HG03045 (cell line): Measurements from ENCODE around the gene UTY.

ENCODE experiments used
- ATAC-seq: cut with Tn5 transposase; IDR thresholded peaks from one replicate; pipeline ENCODE4 v1.9.1; 2021; ENCODE audit warnings: mild to moderate bottlenecking, moderate library complexity; ENCODE audit not compliant: unreplicated experiment

The UTY gene

DNA sequence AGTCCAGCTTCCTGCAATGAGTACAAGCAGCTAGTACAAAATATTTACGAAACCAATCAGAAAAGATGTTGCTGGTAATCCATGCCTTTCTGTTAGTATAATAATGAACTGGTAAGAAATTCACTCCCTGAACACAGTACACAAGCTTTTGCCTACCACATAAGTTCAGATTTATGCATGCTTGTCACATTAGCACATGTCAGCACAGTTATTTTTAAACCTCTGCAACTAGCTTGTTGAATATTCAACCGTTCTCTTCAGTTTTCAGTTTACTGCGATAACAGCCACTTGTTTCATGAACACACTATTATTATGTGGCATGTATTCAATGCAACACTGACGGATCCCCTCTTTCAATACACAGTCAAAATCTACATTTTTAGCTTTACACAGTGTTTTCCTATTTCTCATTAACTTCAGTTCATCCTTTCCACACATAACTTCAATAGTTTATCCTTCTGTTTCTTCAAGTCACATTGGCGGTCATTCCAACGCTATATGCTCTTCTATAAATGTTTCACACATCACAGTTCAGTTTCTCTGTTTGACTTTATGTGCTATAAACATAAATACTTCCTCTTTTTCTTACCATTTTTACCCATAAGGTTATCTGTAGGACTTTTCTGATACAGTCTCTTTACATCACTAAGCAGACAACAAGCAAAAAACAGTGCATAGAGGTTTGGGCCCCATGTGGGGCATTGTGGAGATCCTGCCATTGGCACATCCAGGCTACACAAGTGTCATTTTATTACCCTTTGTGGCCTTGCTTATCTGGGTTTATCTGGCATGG is 62.8 kb downstream of the UTY start:
- peak; percentile 69 for ATAC-seq

DNA sequence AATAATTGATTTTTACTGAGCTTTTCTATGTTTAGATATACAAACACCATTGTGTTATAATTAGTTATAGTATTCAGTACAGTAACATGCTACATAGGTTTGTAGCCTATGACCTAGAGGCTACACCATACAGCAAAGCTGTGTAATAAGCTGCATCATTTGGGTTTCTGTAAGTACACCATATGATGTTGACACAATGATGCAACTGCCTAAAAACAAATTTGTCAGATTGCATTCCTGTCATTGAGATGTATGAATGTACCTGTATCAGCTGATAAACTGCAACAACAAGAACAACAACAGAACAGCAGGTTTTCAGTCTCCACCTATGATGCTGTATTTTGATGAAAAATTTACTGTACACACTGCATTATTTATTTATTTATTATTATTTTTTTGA is 64.3 kb downstream of the UTY start:
- ATAC-seq, result no peak

DNA sequence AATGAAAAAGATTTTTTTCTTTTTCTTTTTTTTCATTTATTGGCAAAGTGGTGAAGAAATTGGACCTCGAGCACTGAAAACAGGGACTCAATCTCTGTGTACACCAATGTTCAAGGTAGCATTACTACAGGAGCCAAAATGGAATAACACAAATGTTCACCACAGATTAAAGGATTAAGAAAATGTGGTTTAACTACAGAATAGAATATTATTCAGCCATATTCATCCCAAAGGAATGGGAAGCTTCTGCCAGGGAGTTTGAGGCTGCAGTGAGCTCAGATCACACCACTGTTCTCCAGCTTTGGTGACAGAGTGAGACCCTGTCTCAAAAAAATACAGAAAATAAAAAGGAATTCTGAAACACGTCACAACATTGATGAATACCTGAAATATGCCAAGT is 81.0 kb downstream of the UTY start:
- no peak for ATAC-seq

DNA sequence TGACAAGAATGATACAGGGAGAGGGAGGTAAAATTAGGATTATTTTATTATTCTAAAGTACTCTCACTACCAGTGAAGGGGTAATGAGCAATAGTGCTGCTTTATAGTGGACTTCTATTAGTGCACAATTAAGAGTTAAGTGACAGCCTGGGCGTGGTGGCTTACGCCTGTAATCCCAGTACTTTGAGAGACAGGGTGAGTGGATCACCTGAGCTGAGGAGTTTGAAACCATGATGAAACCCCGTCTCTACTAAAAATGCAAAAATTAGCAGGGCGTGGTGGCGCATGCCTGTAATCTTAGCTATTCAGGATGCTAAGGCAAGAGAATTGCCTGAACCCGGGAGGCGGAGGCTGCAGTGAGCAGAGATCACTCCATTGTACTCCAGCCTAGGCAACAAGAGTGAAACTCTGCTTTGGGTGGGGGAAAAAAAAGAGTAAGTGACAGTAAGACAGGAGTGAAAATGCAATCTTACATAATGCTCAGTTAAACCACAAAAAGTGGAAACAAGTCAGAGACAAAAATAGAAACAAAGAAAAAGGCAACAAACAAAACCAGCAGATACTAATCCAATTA is 98.6 kb downstream of the UTY start:
- peak; percentile 76 for ATAC-seq

DNA sequence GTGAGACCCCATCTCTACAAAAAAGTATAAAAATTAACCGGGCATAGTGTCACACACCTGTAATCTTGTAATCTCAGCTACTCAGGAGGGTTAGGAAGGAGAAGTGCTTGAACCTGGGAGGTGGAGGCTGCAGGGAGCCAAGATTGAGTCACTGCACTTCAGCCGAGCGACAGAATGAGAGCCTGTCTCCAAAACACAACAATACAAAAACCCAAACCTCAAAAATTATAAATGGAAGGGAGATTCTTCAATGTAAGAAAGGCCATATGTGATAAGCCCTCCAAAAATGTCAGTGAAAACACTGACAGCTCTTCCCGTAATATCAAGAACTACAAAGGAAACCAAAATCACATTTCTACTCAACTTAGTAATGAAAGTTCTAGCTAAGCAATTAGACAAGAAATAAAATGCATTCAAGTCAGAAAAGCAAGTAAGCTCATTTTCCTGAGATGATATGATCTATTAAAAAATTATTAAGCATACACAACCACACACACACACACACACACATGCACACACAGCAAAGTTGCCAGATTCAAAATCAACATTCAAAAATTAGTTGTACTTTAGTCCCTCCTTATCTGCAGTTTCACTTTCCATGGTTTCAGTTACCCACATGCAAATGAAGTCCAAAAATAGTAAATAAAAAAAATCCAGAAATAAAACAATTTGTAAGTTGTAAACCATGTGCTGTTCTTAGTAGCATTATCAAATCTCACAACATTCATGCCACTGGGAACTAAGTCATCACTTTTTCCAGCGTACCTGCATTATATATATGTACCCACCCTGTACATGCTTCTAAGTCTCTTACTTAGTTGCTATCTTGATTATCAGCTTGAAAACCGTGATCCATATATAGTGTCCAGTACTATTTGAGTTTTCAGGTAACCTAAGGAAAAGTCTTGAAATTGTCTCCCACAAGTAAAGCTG is 108.7 kb downstream of the UTY start:
- no peak for ATAC-seq

DNA sequence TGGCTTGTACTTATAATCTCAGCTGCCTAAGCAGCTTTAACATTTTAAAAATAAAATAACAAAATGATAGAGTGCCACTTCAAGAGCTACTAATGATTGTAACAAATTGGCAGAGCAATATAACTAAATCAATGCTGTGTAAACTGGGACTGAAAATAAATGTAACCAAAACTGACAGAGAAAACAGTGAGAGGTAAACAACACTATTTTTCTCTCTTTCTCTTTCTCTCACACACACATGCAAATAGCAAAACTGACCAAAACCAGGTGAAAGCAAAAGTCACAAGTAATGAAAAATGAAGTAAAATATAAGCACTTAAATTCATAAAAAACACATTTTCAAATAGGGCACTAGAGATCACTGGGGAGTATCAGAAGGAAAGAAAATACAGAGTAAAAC is 109.6 kb downstream of the UTY start:
- ATAC-seq, result no peak

DNA sequence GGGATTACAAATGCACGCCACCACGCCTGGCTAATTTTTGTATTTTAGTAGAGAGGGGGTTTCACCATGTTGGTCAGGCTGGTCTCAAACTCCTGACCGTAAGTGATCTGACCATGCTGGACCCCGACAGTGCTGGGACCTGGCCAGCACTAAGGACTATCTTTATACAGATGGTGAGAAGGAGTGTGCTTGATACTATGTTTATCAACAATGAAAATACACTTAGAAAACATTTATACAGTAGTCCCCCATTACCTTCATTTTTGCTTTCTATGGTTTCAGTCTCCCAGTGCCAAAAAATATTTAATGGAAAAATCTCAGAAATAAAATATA is 111.4 kb downstream of the UTY start:
- ATAC-seq, result no peak

DNA sequence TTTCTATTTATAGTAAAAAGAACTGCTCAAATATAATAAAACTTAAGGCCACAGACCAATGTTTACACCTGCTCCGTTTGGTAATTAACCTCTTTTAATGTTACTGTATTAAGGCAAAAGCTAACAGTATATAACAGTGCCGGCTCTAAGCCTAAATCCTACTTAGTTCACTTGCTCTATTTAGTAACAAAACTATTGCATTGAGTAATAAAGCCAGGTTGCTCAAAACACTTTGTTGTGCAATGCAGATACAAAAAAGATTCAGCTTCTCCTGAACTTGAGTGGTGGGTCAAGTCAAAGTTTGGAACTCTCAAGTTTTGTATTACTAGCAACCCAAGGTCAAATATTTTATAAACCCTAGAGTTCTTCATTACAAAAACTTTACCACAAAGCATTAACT is 116.2 kb downstream of the UTY start:
- ATAC-seq, result no peak

DNA sequence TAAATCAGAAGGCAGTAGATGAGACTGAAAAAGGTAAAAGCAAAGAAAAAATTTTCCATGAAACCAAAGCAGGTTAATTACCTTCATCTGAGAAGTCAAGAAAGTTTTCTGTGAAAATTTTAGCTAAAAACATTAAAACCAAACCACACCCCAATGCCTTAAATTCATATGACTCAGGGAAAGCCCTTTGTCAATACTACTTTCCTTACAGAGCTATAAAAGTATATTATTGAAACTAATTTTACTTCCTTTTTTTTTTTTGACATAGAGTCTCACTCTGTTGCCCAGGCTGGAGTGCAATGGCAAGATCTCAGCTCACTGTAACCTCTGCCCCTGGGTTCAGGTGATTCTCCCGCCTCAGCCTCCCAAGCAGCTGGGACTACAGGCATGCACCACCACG is 117.2 kb downstream of the UTY start:
- no peak for ATAC-seq

DNA sequence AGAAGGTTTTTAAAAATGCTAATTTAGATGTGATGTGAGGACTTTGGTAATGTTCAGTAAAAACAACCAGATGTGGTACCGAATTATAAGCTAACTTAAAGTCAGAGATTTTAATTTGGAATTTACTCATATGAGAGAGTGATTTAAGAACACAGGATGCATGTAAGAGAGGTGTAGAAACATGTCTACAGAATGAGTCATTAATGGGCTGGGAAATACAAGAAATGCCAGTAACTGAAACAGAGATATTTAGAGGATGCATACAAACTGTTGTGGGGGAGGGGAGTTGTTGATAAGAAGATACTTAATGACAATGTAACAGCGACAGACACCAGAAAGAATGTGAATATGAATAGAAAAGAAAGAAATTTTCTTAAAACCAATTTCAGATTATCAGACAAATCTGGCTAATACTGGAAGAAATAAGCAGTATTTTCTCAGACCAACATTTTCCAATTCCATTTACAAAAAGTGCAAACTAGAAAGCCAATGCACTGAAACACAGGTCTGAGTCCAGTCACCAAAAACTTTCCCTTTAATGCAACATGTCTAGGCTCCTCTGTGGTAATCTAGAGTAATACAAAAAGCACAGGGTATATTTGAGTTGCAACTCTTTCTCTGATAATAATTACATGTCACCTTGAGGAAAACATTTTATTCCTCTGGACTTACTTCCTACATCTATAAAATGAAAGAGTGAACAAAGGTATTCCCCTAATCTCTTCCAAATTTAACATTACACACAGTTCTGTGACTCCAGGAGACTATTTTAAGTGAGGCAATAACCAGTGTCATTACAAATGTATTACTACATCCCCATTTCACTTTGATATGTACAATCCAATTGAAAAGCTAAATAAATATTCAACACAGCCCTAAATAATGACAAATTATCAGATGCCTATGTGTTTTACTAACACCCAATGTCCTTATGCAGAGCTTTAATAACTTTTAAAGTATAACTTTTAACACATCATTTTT is 117.9 kb downstream of the UTY start:
- ATAC-seq, result no peak

DNA sequence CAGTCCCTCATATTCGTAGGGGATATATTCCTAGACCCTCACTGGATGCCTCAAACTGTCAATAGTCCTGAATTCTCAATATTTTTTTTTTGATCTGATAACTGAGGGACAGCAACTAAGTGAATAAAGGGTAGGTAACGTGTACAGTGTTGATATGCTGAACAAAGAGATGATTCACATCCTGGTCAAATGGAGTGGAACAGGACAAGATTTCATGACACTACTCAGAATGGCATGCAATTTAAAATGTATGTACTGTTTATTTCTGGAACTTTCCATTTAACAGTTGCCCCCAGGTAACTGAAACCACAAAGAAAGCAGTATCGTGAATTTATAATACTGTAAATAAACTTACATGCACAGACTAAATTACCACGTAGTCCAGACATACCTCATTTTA is 128.4 kb downstream of the UTY start:
- no peak for ATAC-seq

DNA sequence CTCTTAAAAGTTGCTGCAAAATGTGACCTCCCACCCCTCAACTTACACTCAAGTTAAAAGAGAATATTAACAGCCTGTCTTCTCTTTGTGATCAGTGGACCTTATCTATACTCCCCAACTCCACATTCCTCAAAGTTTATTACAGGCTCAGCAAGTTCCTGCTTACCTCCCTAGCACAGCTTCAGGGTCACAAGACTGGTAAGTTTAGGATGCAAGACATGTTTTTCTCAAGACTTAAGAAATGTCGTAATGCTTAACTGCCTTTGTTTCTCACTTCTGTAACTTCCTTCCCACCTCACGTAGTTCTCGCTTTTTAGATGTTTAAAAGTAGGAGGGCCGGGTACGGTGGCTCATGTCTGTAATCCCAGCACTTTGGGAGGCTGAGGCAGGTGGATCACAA is 132.7 kb downstream of the UTY start:
- ATAC-seq, result no peak

DNA sequence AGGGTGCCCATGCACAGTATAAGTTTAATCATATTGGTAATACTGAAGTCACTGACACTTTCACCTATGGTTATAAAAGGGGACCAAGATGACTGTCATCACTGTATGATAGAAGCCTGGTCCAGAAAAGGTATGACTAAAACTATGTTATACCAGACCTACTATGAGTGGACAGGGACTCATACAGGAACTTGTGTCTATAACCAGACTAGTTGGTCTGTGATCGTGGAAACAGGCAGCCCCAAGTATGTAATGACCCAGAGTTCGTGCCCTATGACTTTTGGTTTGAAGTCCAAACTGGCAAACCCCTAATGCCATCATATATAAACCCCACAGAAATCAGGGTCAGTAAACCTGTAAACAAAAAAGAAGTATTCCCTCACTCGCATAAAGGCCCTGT is 134.3 kb downstream of the UTY start:
- no peak for ATAC-seq

DNA sequence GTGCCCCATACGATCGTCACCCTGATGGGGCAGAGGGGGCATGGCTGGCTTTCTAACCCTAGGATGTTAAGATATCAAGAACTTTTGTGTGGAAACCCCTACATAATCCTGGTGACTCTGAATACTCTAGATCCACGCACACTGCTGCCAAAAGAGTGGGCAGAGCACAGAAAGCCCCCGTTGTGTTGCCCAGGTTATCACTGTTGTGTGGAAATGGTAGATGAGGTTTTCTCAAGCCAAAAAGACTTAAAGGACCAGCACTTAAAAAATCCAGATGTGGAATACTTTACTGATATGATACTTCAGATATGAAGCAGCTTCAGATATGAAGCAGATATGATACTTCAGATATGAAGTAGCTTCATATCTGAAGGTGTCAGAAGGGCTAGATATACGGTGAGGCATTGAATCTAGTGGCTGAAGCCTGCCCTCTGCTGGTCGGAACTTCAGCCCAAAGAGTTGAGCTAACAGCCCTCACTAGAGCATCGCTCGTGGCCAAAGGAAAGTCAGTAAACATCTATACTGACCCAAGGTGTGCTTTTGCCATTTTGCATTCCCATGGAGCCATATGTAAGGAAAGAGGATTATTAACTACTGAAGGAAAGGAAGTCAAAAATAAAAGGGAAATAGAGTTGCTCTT is 136.4 kb downstream of the UTY start:
- ATAC-seq, result no peak

DNA sequence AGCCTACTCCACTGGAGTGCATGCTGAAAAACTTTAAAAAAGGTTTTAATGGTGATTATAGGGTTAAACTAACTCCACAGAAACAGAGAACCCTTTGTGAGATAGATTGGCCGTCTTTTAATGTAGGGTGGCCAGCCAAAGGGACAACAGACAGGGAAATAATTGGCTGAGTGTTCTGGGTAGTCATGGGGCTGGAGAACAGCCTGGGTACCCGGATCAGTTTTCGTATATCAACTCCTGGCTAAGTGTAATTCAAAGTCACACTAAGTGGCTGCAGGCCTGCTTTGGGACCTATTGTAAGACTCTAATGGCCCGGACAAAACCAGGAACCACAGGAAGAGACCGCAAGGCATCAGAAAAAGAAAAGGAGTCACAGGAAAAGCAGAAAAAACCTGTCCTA is 139.9 kb downstream of the UTY start:
- no peak for ATAC-seq

DNA sequence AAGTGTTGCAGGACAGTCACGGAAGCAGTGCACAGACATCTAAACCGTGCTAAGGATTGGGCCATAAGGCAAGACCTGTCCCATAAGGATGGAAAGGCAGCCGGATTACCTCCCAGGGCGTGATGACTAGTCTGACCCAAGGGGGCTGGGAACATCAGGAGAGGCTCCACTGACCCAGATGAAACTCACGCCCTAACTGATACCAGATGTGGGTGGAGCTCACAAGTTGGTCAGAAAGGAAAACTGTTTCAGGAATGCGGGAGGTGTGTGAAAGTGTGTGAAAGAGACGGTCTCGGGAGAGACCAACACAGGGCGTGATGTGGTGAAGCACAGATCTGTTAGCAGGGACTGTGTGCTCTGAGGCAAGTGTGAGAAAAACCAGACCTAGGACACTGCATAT is 140.5 kb downstream of the UTY start:
- ATAC-seq, result no peak

DNA sequence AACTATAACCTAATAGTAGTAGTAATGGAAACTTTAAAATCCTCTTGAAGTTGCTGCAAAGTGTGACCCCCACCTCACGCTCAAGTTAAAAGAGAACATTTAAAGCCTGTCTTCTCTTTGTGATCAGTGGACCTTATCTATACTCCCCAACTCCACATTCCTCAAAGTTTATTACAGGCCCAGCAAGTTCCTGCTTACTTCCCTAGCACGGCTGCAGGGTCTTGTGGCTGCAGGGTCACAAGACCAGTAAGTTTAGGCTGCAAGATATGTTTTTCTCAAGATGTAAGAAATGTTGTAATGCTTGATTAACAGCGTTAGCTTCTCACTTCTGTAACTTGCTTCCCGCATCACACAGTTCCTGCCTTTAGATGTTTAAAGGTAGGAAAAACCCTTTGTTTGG is 141.1 kb downstream of the UTY start:
- ATAC-seq, result no peak

DNA sequence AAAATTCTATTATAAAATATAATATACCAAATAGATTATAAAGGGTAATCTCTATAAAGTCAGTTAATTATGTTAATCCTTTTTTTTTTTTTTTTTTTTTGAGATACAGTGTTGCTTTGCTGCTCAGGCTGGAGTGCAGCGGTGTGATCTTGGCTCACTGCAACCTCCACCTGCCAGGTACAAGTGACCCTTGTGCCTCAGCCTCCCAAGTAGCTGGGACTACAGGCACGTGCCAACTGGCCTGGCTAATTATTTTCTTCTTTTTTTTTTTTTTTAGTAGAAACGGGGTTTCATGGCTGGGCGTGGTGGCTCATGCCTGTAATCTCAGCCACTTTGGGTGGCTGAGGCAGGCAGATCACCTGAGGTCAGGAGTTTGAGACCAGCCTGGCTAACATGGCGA is 141.9 kb downstream of the UTY start:
- ATAC-seq, result no peak

DNA sequence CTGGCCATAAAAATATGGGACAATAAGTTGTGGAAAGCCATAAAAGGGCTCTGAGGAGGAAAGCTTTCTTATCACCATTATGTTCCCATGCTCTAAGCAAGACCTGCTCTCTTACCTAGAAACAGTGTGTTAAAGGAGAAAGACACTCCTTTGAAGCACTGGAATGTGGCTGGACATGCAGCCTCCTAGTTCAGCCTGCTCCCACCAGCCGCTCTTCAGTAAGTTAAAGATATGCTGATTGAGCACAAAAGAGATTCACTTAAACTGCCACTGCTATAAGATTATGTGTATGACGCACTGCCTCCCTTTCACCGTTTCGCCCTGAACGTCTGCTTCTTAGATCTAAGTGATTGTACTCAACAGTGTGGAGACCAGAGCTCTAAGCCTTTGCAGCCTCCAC is 146.0 kb downstream of the UTY start:
- ATAC-seq, result no peak

DNA sequence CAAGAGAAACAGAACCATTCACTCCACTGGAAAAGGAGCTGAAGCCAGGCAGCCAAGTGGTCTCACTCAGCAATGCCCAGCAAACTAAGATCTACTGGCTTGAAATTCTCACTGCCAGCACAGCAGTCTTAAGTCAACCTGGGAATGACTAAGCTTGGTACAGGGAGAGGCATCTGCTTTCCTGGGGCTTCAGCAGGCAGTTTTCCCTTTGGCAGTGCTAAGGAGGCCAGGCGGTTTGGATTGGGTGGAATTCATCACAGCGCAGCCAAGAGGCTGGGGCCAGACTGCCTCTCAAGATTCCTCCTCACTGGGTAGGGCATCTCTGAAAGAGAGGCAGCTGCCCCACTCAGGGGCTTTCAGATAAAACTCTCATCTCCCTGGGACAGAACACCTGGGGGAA is 149.2 kb downstream of the UTY start:
- no peak for ATAC-seq
